HepG2 (cell line): ENCODE measurements around the gene ADRA1B. TPM values are rescaled to one million over a fixed set of nuclear protein-coding genes. Genes with fewer than 3 reads are reported as not detected.

Source experiments
- ATAC-seq: fragments of 200-7000 bp; cut with Tn5 transposase; 3 replicates; pipeline ENCODE4 v1.9.1; 2020; ENCODE audit warnings: mild to moderate bottlenecking, moderate library complexity
- BruUV-seq: library from RNA; stranded (reverse); fragments of 400-500 nt; replicated peaks from 2 replicates; lab custom pipeline; 2021; lab: Mats Ljungman, UMichigan
- CTCF ChIA-PET: fragments of 300-600 bp; formaldehyde crosslinking; extraction: SDS; loops from one replicate; lab custom pipeline; 2021; ENCODE audit warnings: low total read pairs, inconsistent platforms, low intra/inter-chr PET ratio; lab: Yijun Ruan, JAX
- POLR2A ChIA-PET: fragments of 350-600 bp; sonication (Branson Sonifier 250); formaldehyde crosslinking; loops from one replicate; lab custom pipeline; 2020; ENCODE audit warnings: antibody characterized with exemption, inconsistent platforms; lab: Yijun Ruan, JAX
- DNase-seq: peaks from one replicate; pipeline ENCODE4 v3.0.0-alpha.2; 2015; ENCODE audit warnings: low spot score
- FAIRE-seq: peaks from 3 replicates; lab custom pipeline; 2011; peaks lifted over from hg19 to GRCh38; lab: Jason Lieb, UNC
- H2AFZ ChIP-seq: one replicate; pipeline ENCODE4 v1.6.1; 2011; ENCODE audit warnings: low read length, inconsistent platforms
- H3K27ac ChIP-seq: fragments of 300-600 bp; 3 replicates; pipeline ENCODE4 v1.8.0; 2011; ENCODE audit warnings: mixed run types, mild to moderate bottlenecking, mixed read lengths, low read length, inconsistent platforms; ENCODE audit not compliant: insufficient read depth; ENCODE audit errors: extremely low read length
- H3K27me3 ChIP-seq, 2 experiments: fragments of 200-600 bp in 1 of 2; 2 replicates in 1 of 2; 3 replicates in 1 of 2; pipeline versions ENCODE4 v1.6.0 to v1.8.0; 2011; ENCODE audit warnings: low read length in 2 of 2, mild to moderate bottlenecking in 2 of 2, moderate library complexity in 2 of 2, inconsistent platforms in 1 of 2; ENCODE audit not compliant: insufficient read depth in 2 of 2, control insufficient read depth in 1 of 2
- H3K36me3 ChIP-seq, 2 experiments: fragments of 200-600 bp in 1 of 2; replicated peaks in 1 of 2; 2 replicates in 1 of 2; 3 replicates in 1 of 2; pipeline versions ENCODE4 v1.5.1 to v1.8.0; 2011; ENCODE audit warnings: low read length in 2 of 2, inconsistent platforms in 1 of 2; ENCODE audit not compliant: insufficient read depth in 2 of 2, control insufficient read depth in 1 of 2
- H3K4me1 ChIP-seq: 2 replicates; pipeline ENCODE4 v1.5.1; 2012; ENCODE audit warnings: low read length, inconsistent platforms; ENCODE audit not compliant: insufficient read depth
- H3K4me2 ChIP-seq: 2 replicates; pipeline ENCODE4 v1.6.0; 2011; ENCODE audit warnings: low read depth, low read length, inconsistent platforms
- H3K4me3 ChIP-seq, 3 experiments: fragments of 200-600 bp in 1 of 3; sonication (generic), shearing (Covaris generic) in 1 of 3; replicated peaks in 1 of 3; 2 replicates each; pipeline ENCODE4 v1.5.1; 2011 to 2016; ENCODE audit warnings: low read length in 3 of 3, inconsistent platforms in 2 of 3, low read depth in 2 of 3, mild to moderate bottlenecking in 2 of 3, control low read depth in 1 of 3, mixed read lengths in 1 of 3; ENCODE audit not compliant: insufficient read depth in 1 of 3
- H3K79me2 ChIP-seq: one replicate; pipeline ENCODE4 v1.6.1; 2011; ENCODE audit warnings: low read length, inconsistent platforms; ENCODE audit not compliant: insufficient read depth
- H3K9ac ChIP-seq: 2 replicates; pipeline ENCODE4 v1.6.0; 2011; ENCODE audit warnings: mild to moderate bottlenecking, low read depth, low read length, inconsistent platforms; ENCODE audit not compliant: insufficient read depth
- H3K9me3 ChIP-seq: 2 replicates; pipeline ENCODE4 v1.5.1; 2012; ENCODE audit warnings: mild to moderate bottlenecking, low read length
- H4K20me1 ChIP-seq: 2 replicates; pipeline ENCODE4 v1.6.0; 2011; ENCODE audit warnings: inconsistent platforms, mild to moderate bottlenecking, low read length, moderate library complexity; ENCODE audit not compliant: insufficient read depth
- EHMT2 ChIP-seq: fragments of 200-600 bp; sonication (generic); IDR thresholded peaks from 2 replicates; pipeline ENCODE4 v1.7.0; 2017; ENCODE audit warnings: antibody characterized with exemption, low read depth, low read length, borderline replicate concordance
- ELF3 ChIP-seq: IDR thresholded peaks from 2 replicates; pipeline ENCODE4 v1.6.1; 2016; ENCODE audit warnings: missing genetic modification reagents, missing compliant biosample characterization
- KLF13 ChIP-seq: sonication (generic); formaldehyde crosslinking; IDR thresholded peaks from 2 replicates; pipeline ENCODE4 v1.4.0; 2020; ENCODE audit warnings: mild to moderate bottlenecking, missing genetic modification reagents
- RARG ChIP-seq: sonication (generic); formaldehyde crosslinking; IDR thresholded peaks from 2 replicates; pipeline ENCODE4 v1.4.0; 2020; ENCODE audit warnings: low read depth, mild to moderate bottlenecking, missing genetic modification reagents
- ZEB1 ChIP-seq: IDR thresholded peaks from 2 replicates; pipeline ENCODE4 v1.6.1; 2012; ENCODE audit warnings: mild to moderate bottlenecking, low read depth, inconsistent platforms; ENCODE audit not compliant: insufficient replicate concordance
- ZSCAN20 ChIP-seq: sonication (generic); formaldehyde crosslinking; IDR thresholded peaks from 2 replicates; pipeline ENCODE4 v1.4.0; 2020; ENCODE audit warnings: missing genetic modification reagents, mild to moderate bottlenecking, borderline replicate concordance
- in situ Hi-C: cut with HindIII; loops from 2 replicates; pipeline ENCODE4 v1.10.0; 2017; ENCODE audit warnings: low pct_unique_long_range_greater_than_20kb; ENCODE audit not compliant: extremely low pct_ligation_motif_present
- intact Hi-C: fragments of 100-400 bp; cut with micrococcal nuclease; formaldehyde crosslinking; loops from one replicate; pipeline ENCODE4 v1.10.0; 2022; ENCODE audit not compliant: unreplicated experiment
- polyA plus RNA-seq, 8 experiments: library from polyadenylated mRNA; depleted of rRNA in 3 of 8; stranded (reverse) in 7 of 8; unstranded in 1 of 8; fragments of >200 nt; fragmentation: Illumina TruSeq in 4 of 8; extraction: Trizol in 4 of 8; gene quantifications; 2 replicates each; pipeline versions ENCODE4 v1.2.1 to v1.2.3, GENCODE V29; 2011 to 2016; ENCODE audit warnings: low read depth in 4 of 8, missing spikeins in 1 of 8, mixed read lengths in 1 of 8; ENCODE audit not compliant: insufficient read depth in 1 of 8
- total RNA-seq, 5 experiments: library from RNA; depleted of rRNA; stranded (reverse); fragments of >200 nt; fragmentation: Illumina TruSeq; extraction: Trizol; gene quantifications; 2 replicates each; pipeline ENCODE4 v1.2.3, GENCODE V29; 2016; ENCODE audit warnings: low read depth in 1 of 5
- TF ChIP-seq, protein P1 (sequence below): sonication (generic); formaldehyde crosslinking; IDR thresholded peaks from 2 replicates; pipeline ENCODE4 v1.4.0; 2020; ENCODE audit warnings: missing genetic modification reagents
- TF ChIP-seq, protein P2 (sequence below): sonication (generic); formaldehyde crosslinking; IDR thresholded peaks from 2 replicates; pipeline ENCODE4 v1.4.0; 2020; ENCODE audit warnings: low read depth, mild to moderate bottlenecking, missing genetic modification reagents
- TF ChIP-seq, protein P3 (sequence below): sonication (generic); formaldehyde crosslinking; IDR thresholded peaks from 2 replicates; pipeline ENCODE4 v1.5.0; 2020; ENCODE audit warnings: mild to moderate bottlenecking, missing genetic modification reagents

Gene ADRA1B
- total and polyA plus RNA-seq, 2 of the 13 experiments (the other 11 are each of a cell fraction or from before 2014, with no cell fraction given): not detected

DNA sequence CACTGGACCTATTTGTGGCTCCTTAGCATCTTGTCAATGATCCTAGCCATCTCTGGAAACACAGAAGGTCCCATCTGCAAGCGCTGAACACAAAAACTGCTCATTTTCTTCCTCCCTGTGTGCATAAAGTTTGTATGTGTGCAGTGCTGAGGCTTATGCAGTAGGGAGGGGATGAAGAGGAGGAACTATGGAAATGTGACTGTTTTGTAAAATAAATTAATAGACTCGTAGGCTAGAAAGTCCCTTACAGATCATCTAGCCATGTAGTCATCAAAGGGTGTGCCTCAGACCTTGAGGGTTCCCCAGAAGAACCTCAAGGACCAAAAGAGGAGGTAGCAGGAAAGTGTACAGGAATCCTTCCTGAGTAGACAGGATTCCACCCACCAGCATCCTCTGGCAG lies 34.3 kb upstream of the ADRA1B start (continued):
- TF ChIP-seq, protein P1, sequence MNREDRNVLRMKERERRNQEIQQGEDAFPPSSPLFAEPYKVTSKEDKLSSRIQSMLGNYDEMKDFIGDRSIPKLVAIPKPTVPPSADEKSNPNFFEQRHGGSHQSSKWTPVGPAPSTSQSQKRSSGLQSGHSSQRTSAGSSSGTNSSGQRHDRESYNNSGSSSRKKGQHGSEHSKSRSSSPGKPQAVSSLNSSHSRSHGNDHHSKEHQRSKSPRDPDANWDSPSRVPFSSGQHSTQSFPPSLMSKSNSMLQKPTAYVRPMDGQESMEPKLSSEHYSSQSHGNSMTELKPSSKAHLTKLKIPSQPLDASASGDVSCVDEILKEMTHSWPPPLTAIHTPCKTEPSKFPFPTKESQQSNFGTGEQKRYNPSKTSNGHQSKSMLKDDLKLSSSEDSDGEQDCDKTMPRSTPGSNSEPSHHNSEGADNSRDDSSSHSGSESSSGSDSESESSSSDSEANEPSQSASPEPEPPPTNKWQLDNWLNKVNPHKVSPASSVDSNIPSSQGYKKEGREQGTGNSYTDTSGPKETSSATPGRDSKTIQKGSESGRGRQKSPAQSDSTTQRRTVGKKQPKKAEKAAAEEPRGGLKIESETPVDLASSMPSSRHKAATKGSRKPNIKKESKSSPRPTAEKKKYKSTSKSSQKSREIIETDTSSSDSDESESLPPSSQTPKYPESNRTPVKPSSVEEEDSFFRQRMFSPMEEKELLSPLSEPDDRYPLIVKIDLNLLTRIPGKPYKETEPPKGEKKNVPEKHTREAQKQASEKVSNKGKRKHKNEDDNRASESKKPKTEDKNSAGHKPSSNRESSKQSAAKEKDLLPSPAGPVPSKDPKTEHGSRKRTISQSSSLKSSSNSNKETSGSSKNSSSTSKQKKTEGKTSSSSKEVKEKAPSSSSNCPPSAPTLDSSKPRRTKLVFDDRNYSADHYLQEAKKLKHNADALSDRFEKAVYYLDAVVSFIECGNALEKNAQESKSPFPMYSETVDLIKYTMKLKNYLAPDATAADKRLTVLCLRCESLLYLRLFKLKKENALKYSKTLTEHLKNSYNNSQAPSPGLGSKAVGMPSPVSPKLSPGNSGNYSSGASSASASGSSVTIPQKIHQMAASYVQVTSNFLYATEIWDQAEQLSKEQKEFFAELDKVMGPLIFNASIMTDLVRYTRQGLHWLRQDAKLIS: no peak
- TF ChIP-seq, protein P2, sequence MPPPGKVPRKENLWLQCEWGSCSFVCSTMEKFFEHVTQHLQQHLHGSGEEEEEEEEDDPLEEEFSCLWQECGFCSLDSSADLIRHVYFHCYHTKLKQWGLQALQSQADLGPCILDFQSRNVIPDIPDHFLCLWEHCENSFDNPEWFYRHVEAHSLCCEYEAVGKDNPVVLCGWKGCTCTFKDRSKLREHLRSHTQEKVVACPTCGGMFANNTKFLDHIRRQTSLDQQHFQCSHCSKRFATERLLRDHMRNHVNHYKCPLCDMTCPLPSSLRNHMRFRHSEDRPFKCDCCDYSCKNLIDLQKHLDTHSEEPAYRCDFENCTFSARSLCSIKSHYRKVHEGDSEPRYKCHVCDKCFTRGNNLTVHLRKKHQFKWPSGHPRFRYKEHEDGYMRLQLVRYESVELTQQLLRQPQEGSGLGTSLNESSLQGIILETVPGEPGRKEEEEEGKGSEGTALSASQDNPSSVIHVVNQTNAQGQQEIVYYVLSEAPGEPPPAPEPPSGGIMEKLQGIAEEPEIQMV (CRISPR knock-in tag): no peak
- no peak for TF ChIP-seq ZEB1

DNA sequence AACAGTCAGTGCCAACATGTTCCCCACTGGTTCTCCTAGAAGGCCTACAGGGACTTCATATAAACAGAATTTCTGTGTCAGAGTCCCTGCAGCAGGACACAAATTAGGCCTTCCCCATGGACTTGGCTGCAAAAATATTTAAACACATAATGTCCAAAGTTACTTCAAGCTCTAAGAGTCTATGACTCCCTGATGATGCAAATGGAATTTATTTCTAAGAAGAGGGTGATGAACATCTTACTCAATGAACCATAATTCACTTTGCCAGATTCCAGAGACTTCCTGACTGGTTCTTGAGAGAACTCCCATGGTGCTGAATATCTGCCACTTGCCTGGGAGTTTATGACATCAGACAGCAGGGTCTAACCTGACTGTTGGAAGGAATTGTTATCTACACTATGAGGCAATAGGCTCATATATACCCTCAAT lies 32.7 kb upstream of the ADRA1B start:
- BruUV-seq: no TSS peak
- in situ Hi-C loops: no loop called here
- no peaks in the 10 kb centered on the region for H3K79me2 ChIP-seq
- H3K27me3 ChIP-seq: no peaks in the 10 kb centered on the region; a peak in 1 of 5 replicates
- no peaks in the 10 kb centered on the region for H3K4me1 ChIP-seq
- POLR2A ChIA-PET: no interaction called here
- ATAC-seq: no peak
- no peak overlapping the region for H3K4me3 ChIP-seq
- no peaks in the 10 kb centered on the region for H3K36me3 ChIP-seq
- H3K4me2 ChIP-seq: no peak overlapping the region
- no peak for DNase-seq
- TF ChIP-seq KLF13 (no peak), ZSCAN20 (CRISPR knock-in tag) (no peak), RARG (no peak), ELF3 (CRISPR knock-in tag) (no peak), EHMT2 (no peak)
- TF ChIP-seq, protein P3, sequence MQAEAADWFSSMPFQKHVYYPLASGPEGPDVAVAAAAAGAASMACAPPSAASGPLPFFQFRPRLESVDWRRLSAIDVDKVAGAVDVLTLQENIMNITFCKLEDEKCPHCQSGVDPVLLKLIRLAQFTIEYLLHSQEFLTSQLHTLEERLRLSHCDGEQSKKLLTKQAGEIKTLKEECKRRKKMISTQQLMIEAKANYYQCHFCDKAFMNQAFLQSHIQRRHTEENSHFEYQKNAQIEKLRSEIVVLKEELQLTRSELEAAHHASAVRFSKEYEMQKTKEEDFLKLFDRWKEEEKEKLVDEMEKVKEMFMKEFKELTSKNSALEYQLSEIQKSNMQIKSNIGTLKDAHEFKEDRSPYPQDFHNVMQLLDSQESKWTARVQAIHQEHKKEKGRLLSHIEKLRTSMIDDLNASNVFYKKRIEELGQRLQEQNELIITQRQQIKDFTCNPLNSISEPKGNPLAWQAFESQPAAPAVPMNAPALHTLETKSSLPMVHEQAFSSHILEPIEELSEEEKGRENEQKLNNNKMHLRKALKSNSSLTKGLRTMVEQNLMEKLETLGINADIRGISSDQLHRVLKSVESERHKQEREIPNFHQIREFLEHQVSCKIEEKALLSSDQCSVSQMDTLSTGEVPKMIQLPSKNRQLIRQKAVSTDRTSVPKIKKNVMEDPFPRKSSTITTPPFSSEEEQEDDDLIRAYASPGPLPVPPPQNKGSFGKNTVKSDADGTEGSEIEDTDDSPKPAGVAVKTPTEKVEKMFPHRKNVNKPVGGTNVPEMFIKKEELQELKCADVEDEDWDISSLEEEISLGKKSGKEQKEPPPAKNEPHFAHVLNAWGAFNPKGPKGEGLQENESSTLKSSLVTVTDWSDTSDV: no peak
- TF ChIP-seq, all 625 proteins: peak for 0
- FAIRE-seq: no peak
- no peaks in the 10 kb centered on the region for H3K9me3 ChIP-seq
- H2AFZ ChIP-seq: no peak overlapping the region
- H3K27ac ChIP-seq: no peak overlapping the region
- intact Hi-C loops: no loop called here
- H3K9ac ChIP-seq: no peak overlapping the region
- no peaks in the 10 kb centered on the region for H4K20me1 ChIP-seq
- CTCF ChIA-PET: no interaction called here
